Measurements from ENCODE around the gene DUSP6.

GRCh38 chr12:89346741-89347324 lies 5.5 kb downstream of the DUSP6 start:
- TF ChIP-seq CTCF (IDR thresholded peaks at IDR 0.05; ENCODE audit: low read depth, low read length): no peak
- TF ChIP-seq MAX (IDR thresholded peaks at IDR 0.05; ENCODE audit: low read depth, low read length): no peak

Measured in NB4 (cell line).